K562 (cell line): ENCODE measurements around the gene AGPAT3. TPM values are rescaled to one million over a fixed set of nuclear protein-coding genes. Genes with fewer than 3 reads are reported as not detected.

Experiments
- BCL6 ChIP-seq: fragments of 250-450 bp; sonication (Bioruptor Pico); IDR thresholded peaks from 2 replicates; pipeline ENCODE4 v1.4.0; 2020
- CREB3 ChIP-seq: fragments of 450-650 bp; conservative IDR thresholded peaks from 2 replicates; pipeline ENCODE4 v1.6.1; 2016; ENCODE audit warnings: missing genetic modification characterization, low read depth, mild to moderate bottlenecking, missing compliant biosample characterization, moderate library complexity
- EHMT2 ChIP-seq: fragments of 450-650 bp; IDR thresholded peaks from 2 replicates; pipeline ENCODE4 v1.6.1; 2018; ENCODE audit warnings: antibody characterized with exemption
- ELF2 ChIP-seq: fragments of 250-450 bp; sonication (Bioruptor Pico); IDR thresholded peaks from 2 replicates; pipeline ENCODE4 v1.5.0; 2021; ENCODE audit warnings: mild to moderate bottlenecking
- FOSL1 ChIP-seq: fragments of 200-800 bp; sonication (Bioruptor generic); conservative IDR thresholded peaks from 2 replicates; pipeline ENCODE4 v1.6.1; 2016; ENCODE audit warnings: missing genetic modification characterization, missing compliant biosample characterization
- HDAC2 ChIP-seq: fragments of 450-650 bp; IDR thresholded peaks from 2 replicates; pipeline ENCODE4 v1.6.1; 2016; ENCODE audit warnings: mild to moderate bottlenecking
- LARP7 ChIP-seq: fragments of 450-650 bp; IDR thresholded peaks from 2 replicates; pipeline ENCODE4 v1.6.1; 2016
- MAZ ChIP-seq, 2 experiments: fragments of 450-650 bp in 1 of 2; sonication (generic) in 1 of 2; formaldehyde crosslinking; IDR thresholded peaks in 1 of 2; conservative IDR thresholded peaks in 1 of 2; 2 replicates each; pipeline versions ENCODE4 v1.4.0 to v1.5.0; 2020; ENCODE audit warnings: mild to moderate bottlenecking in 1 of 2, missing genetic modification reagents in 1 of 2
- NCOR1 ChIP-seq: fragments of 450-650 bp; IDR thresholded peaks from 2 replicates; pipeline ENCODE4 v1.6.1; 2016; ENCODE audit warnings: mild to moderate bottlenecking, moderate library complexity
- PKNOX1 ChIP-seq: fragments of 450-650 bp; IDR thresholded peaks from 2 replicates; pipeline ENCODE4 v1.6.1; 2016
- ZMIZ1 ChIP-seq, 2 experiments: fragments of 150-350 bp in 1 of 2; IDR thresholded peaks; 2 replicates each; pipeline ENCODE4 v1.6.1; 2012 to 2016; ENCODE audit warnings: low read depth in 2 of 2, low read length in 2 of 2, mild to moderate bottlenecking in 1 of 2, moderate library complexity in 1 of 2
- ZNF146 ChIP-seq: IDR thresholded peaks from one replicate; pipeline ENCODE4 v1.6.1; 2018; ENCODE audit warnings: missing compliant biosample characterization; ENCODE audit not compliant: unreplicated experiment
- ZNF384 ChIP-seq: IDR thresholded peaks from 2 replicates; pipeline ENCODE4 v1.6.1; 2012; ENCODE audit warnings: low read depth, low read length, improper control_type of control experiment
- ZNF830 ChIP-seq: fragments of 250-450 bp; sonication (Bioruptor Pico); IDR thresholded peaks from 2 replicates; pipeline ENCODE4 v1.5.0; 2021; ENCODE audit warnings: mild to moderate bottlenecking
- polyA plus RNA-seq, 8 experiments: library from polyadenylated mRNA; depleted of rRNA in 4 of 8; stranded (reverse) in 5 of 8; unstranded in 3 of 8; fragments of >200 nt; fragmentation: Nextera tagmentation in 2 of 8; fragmentation: Illumina TruSeq in 1 of 8; extraction: Ambion mirVana in 2 of 8; extraction: Trizol in 1 of 8; gene quantifications; 2 replicates each; pipeline versions ENCODE4 v1.2.1 to v1.2.3, GENCODE V29; 2011 to 2014; ENCODE audit warnings: inconsistent platforms in 1 of 8, missing spikeins in 1 of 8
- total RNA-seq, 7 experiments: library from RNA; depleted of rRNA in 6 of 7; stranded (reverse); fragments of >200 nt in 6 of 7; fragmentation: Illumina TruSeq in 2 of 7; extraction: Trizol in 2 of 7; gene quantifications; 2 replicates each; pipeline versions ENCODE4 v1.2.1 to v1.2.3, GENCODE V29; 2011 to 2021; ENCODE audit warnings: low replicate concordance in 1 of 7
- TF ChIP-seq, protein P1 (sequence below): sonication (generic); formaldehyde crosslinking; IDR thresholded peaks from 2 replicates; pipeline ENCODE4 v1.8.1; 2023; ENCODE audit warnings: missing genetic modification reagents, mild to moderate bottlenecking, borderline replicate concordance
- TF ChIP-seq, protein P2 (sequence below): sonication (generic); formaldehyde crosslinking; IDR thresholded peaks from 2 replicates; pipeline ENCODE4 v1.9.0; 2022; ENCODE audit warnings: mild to moderate bottlenecking, missing genetic modification reagents

The AGPAT3 gene
- total and polyA plus RNA-seq, 9 of the 15 experiments (the other 6 are each of a cell fraction or from before 2014, with no cell fraction given), result 1.5 to 88.4 (median 35.7) TPM

DNA sequence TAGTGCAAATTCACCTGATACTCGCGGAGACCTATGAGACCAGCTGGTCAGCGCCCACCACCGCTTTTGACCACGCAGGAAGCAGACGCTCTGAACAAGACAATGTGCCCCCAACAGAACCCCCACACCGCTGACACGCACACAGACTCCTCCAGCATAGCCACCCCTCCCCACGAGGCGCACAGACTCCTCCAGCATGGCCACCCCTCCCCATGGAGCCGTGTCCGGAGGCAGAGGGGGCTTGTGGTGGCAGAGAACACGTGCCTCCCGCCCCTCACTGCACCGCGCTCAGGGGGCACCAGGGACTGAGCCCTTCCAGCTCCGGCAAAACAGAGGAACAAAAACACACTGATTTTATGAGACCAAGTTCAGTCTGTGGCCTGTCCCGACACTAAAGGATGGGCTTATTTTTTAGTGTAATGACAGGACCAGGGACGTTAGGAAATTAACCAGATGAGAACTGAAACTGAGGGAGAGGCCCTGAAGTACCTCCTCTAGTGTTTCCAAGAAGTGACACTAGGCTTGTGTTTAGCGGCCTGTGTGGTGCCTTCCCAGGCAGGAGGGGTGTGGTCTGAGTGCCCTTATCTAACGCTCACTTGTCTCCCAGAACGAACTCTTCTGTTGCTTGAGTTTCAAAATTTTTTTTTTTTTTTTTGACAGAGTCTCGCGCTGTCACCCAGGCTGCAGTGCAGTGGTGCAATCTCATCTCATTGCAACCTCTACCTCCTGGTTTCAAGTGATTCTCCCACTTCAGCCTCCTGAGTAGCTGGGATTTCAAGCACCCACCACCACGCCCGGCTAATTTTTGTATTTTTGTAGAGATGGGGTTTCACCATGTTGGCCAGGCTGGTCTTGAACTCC, 10.0 kb upstream of the AGPAT3 start (continued):
- TF ChIP-seq NCOR1 (peak; percentile 78), ZNF146 (CRISPR knock-in tag) (no peak), ELF2 (peak; percentile 64; the same call in 1 of the 2 replicates), LARP7 (peak; percentile 10), ZNF384 (peak; percentile 99), MAZ (CRISPR knock-in tag; conservative IDR thresholded peaks at IDR 0.05 in 1 of 2, IDR thresholded peaks at IDR 0.05 in 1 of 2) (peak; percentile 64 to 71), HDAC2 (peak; percentile 84), ZNF830 (CRISPR knock-in tag) (no peak), PKNOX1 (peak; percentile 86), ZMIZ1 (IDR thresholded peaks at IDR 0.05; ENCODE audit: low read depth in 2 of 2, low read length in 2 of 2) (peak in 1 of 2 experiments; percentile 64; a peak in 1 of 4 replicates), FOSL1 (tag) (peak; percentile 51; the same call in 1 of the 2 replicates), BCL6 (CRISPR knock-in tag) (no peak), CREB3 (tag) (peak; percentile 61; the same call in 1 of the 2 replicates), EHMT2 (no peak)
- TF ChIP-seq, protein P1, sequence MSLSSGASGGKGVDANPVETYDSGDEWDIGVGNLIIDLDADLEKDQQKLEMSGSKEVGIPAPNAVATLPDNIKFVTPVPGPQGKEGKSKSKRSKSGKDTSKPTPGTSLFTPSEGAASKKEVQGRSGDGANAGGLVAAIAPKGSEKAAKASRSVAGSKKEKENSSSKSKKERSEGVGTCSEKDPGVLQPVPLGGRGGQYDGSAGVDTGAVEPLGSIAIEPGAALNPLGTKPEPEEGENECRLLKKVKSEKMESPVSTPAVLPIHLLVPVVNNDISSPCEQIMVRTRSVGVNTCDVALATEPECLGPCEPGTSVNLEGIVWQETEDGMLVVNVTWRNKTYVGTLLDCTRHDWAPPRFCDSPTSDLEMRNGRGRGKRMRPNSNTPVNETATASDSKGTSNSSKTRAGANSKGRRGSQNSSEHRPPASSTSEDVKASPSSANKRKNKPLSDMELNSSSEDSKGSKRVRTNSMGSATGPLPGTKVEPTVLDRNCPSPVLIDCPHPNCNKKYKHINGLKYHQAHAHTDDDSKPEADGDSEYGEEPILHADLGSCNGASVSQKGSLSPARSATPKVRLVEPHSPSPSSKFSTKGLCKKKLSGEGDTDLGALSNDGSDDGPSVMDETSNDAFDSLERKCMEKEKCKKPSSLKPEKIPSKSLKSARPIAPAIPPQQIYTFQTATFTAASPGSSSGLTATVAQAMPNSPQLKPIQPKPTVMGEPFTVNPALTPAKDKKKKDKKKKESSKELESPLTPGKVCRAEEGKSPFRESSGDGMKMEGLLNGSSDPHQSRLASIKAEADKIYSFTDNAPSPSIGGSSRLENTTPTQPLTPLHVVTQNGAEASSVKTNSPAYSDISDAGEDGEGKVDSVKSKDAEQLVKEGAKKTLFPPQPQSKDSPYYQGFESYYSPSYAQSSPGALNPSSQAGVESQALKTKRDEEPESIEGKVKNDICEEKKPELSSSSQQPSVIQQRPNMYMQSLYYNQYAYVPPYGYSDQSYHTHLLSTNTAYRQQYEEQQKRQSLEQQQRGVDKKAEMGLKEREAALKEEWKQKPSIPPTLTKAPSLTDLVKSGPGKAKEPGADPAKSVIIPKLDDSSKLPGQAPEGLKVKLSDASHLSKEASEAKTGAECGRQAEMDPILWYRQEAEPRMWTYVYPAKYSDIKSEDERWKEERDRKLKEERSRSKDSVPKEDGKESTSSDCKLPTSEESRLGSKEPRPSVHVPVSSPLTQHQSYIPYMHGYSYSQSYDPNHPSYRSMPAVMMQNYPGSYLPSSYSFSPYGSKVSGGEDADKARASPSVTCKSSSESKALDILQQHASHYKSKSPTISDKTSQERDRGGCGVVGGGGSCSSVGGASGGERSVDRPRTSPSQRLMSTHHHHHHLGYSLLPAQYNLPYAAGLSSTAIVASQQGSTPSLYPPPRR (CRISPR knock-in tag), result peak; percentile 32; the same call in 1 of the 2 replicates
- TF ChIP-seq, protein P2, sequence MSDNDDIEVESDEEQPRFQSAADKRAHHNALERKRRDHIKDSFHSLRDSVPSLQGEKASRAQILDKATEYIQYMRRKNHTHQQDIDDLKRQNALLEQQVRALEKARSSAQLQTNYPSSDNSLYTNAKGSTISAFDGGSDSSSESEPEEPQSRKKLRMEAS (CRISPR knock-in tag), result peak; percentile 56
